Measurements from ENCODE around the gene DAND5.
A peak's percentile ranks its signal among the peaks of the same experiment; 100 is the strongest.

The DAND5 gene

GRCh38 chr19:13022859-13023636 is 53.7 kb downstream of the DAND5 start:
- peak; percentile 95 for DNase-seq (ENCODE audit: low read depth)

- no peak for DNase-seq (ENCODE audit: low read depth)
Measured at GRCh38 chr19:13023656-13024055, 54.3 kb downstream of the DAND5 start.

Data from iris pigment epithelial cell (primary cell).